ENCODE data around the gene ADGRG1.
"Not testable (repeated sequence)": the region's sequence is repeated elsewhere in the genome, so short reads cannot be mapped to it uniquely, and the experiment has no call there.

ADGRG1 gene

GRCh38 chr16:57628008-57628781, at the start of gene ADGRG1:
TSS of gene ADGRG1 (plus strand) at chr16:57628630. CDS start at chr16:57650288, 21,658 bp downstream.
- no peak for DNase-seq (ENCODE audit: low read depth, low spot score)

- DNase-seq (ENCODE audit: low read depth, low spot score) = no peak
Observed at GRCh38 chr16:57579361-57579665, 49.1 kb upstream of the ADGRG1 start.

GRCh38 chr16:57585051-57585687, 43.3 kb upstream of the ADGRG1 start:
- DNase-seq (ENCODE audit: low read depth, low spot score) = no peak

GRCh38 chr16:57588831-57589230, 39.6 kb upstream of the ADGRG1 start:
- DNase-seq (ENCODE audit: low read depth, low spot score) = no peak

- DNase-seq (ENCODE audit: low read depth, low spot score) = no peak
Observed at GRCh38 chr16:57589374-57589773, 39.1 kb upstream of the ADGRG1 start.

- no peak for DNase-seq (ENCODE audit: low read depth, low spot score)
Observed at GRCh38 chr16:57590654-57591085, 37.8 kb upstream of the ADGRG1 start.

- DNase-seq (ENCODE audit: low read depth, low spot score) = no peak
Observed at GRCh38 chr16:57591086-57591869, 37.2 kb upstream of the ADGRG1 start.

GRCh38 chr16:57591870-57592485, 36.5 kb upstream of the ADGRG1 start:
- DNase-seq (ENCODE audit: low read depth, low spot score) = no peak

GRCh38 chr16:57592591-57593003, 35.8 kb upstream of the ADGRG1 start:
- no peak for DNase-seq (ENCODE audit: low read depth, low spot score)

- DNase-seq (ENCODE audit: low read depth, low spot score) = no peak
Observed at GRCh38 chr16:57593021-57593420, 35.4 kb upstream of the ADGRG1 start.

GRCh38 chr16:57593990-57594389, 34.4 kb upstream of the ADGRG1 start:
- DNase-seq (ENCODE audit: low read depth, low spot score) = no peak

GRCh38 chr16:57594531-57595031, 33.8 kb upstream of the ADGRG1 start:
- no peak for DNase-seq (ENCODE audit: low read depth, low spot score)

- not testable (repeated sequence) for DNase-seq (ENCODE audit: low read depth, low spot score)
Observed at GRCh38 chr16:57596234-57596633, 32.2 kb upstream of the ADGRG1 start.

- DNase-seq (ENCODE audit: low read depth, low spot score) = no peak
Observed at GRCh38 chr16:57598437-57598836, 30.0 kb upstream of the ADGRG1 start.

GRCh38 chr16:57600048-57600835, 28.2 kb upstream of the ADGRG1 start:
- no peak for DNase-seq (ENCODE audit: low read depth, low spot score)

GRCh38 chr16:57600952-57601580, 27.4 kb upstream of the ADGRG1 start:
- DNase-seq (ENCODE audit: low read depth, low spot score) = no peak

GRCh38 chr16:57601801-57602478, 26.5 kb upstream of the ADGRG1 start:
- no peak for DNase-seq (ENCODE audit: low read depth, low spot score)

GRCh38 chr16:57603115-57604024, 25.1 kb upstream of the ADGRG1 start:
- DNase-seq (ENCODE audit: low read depth, low spot score) = no peak

GRCh38 chr16:57604177-57604576, 24.3 kb upstream of the ADGRG1 start:
- DNase-seq (ENCODE audit: low read depth, low spot score) = no peak
